GM21526 (cell line): Measurements from ENCODE around the gene SARM1.
"Not testable (repeated sequence)": the region's sequence is repeated elsewhere in the genome, so short reads cannot be mapped to it uniquely, and the experiment has no call there.

Source experiments
- ATAC-seq: cut with Tn5 transposase; IDR thresholded peaks from one replicate; pipeline ENCODE4 v1.9.1; 2021; ENCODE audit warnings: moderate library complexity; ENCODE audit not compliant: unreplicated experiment, low FRiP score

SARM1 gene

GRCh38 chr17:28413804-28414203, 42.3 kb downstream of the SARM1 start:
- no peak for ATAC-seq

DNA sequence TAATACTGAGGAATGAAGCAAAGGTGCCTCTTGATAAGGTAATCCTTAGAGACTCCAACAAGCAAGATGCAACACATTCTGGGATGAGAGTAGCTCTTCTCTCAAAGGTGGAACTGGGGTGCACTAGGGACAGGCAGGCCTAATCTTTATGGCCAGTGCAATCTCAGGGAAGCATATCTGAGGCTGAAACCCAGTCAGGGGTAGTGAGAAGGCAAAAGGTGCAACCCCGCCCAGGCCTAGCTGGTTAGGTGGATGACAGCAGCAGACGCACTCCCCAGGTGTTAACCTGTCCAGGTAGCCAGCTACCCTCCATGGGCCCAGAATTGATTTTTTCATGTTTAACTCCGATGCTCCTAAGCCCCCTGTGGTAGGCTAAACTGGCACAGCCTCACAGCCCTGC, 44.4 kb downstream of the SARM1 start:
- ATAC-seq, result no peak

- ATAC-seq, result no peak
Observed at GRCh38 chr17:28416703-28417311, 45.3 kb downstream of the SARM1 start.

DNA sequence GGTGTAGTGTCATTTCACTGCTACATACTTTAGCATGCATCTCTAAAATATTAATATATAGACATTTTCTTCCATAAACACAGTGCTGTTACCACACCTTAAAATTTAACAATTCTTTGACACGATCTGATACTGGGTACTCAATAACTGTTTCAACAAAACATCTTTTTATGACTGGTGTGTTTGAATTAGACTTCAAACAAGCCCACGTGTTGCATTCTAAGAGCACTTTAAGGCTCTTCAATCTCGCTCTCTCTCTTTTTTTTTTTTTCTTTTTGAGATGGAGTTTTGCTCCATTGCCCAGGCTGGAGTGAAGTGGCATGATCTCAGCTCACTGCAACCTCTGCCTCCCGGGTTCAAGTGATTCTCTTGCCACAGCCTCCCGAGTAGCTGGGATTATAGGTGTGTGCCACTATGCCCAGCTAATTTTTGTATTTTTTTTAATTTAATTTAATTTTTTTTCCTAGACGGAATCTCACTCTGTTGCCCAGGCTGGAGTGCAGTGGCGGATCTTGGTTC, 50.4 kb downstream of the SARM1 start:
- ATAC-seq, result no peak

- ATAC-seq, result no peak
Observed at GRCh38 chr17:28425206-28425605, 53.7 kb downstream of the SARM1 start.

GRCh38 chr17:28426081-28426519, 54.6 kb downstream of the SARM1 start:
- no peak for ATAC-seq

DNA sequence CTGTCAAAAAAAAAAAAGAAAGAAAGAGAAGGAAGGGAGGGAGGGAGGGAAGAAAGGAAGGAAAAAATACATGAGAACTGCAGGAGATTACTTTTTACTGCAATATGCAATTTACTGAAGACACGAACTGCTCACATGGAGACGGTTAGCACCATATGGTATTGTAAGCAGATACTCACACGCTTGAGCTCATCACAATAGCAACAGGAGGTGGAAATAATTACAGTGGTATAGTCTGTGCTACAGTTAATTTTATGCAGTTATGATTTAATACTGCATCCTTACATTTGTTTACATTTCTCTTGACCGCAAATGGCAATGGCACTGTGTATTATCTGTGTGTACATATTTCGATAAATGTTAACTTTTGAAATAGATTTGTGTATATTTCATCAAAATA, 55.9 kb downstream of the SARM1 start:
- ATAC-seq, result no peak

GRCh38 chr17:28427982-28428381, 56.5 kb downstream of the SARM1 start:
- ATAC-seq, result not testable (repeated sequence)

- no peak for ATAC-seq
Observed at GRCh38 chr17:28433721-28434120, 62.2 kb downstream of the SARM1 start.

DNA sequence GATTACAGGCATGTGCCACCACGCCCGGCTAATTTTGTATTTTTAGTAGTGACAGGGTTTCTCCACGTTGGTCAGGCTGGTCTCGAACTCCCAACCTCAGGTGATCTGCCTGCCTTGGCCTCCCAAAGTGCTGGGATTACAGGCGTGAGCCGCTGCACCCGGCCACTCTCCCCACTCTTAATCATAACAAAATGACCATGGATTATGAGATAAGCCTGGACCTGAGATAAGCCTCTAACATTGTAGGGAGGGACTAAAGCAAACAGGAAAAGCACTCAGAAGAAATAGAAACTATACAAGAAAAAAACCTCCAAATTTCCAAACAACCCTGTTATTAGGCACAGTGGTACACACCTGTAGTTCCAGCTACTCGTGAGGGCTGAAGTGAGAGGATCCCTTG, 62.8 kb downstream of the SARM1 start:
- not testable (repeated sequence) for ATAC-seq

GRCh38 chr17:28443901-28444638, 72.6 kb downstream of the SARM1 start:
- ATAC-seq, result no peak

DNA sequence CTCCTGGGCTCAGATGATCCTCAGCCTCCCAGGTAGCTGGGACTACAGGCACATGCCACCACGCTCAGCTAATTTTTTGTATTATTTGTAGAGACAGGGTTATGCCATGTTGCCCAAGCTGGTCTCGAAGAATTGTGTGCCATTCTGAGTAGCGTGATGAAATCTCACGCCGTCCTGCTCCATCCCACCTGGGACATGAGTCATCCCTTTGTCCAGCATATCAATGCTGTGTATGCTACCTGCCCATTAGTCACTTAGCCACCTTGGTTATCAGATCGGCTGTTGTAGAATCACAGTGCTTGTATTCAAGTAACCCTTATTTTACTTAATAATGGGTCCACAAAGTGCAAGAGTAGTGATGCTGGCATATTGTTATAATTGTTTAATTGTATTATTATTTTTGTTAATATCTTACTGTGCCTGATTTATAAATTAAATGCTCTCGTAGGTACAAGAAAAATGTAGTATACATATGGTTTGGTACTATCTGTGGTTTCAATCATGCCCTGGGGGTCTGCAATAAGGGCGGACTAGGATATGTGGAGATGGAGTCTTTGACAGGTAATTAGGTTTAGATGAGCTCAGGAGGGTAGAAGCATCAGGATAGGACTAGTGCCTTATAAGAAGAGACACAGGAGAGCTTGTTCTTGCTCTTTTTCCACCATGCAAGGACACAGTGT, 75.4 kb downstream of the SARM1 start:
- no peak for ATAC-seq

DNA sequence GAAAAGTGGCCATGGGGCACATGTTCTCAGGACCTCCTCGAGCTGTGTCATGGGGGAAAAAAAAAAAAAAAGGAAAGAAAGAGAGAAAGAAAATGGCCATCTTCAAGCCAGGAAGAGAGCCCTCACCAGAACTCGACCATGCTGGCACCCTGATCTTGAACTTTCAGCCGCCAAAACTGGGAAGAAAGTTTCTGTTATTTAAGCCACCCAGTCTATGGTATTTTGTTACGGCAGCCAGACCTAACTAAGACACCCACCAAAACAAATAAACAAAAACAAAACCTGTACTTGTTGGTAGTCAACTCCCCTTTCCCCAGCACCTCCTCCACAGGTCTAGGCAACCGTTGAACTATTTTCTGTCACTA, 75.9 kb downstream of the SARM1 start:
- ATAC-seq, result no peak

DNA sequence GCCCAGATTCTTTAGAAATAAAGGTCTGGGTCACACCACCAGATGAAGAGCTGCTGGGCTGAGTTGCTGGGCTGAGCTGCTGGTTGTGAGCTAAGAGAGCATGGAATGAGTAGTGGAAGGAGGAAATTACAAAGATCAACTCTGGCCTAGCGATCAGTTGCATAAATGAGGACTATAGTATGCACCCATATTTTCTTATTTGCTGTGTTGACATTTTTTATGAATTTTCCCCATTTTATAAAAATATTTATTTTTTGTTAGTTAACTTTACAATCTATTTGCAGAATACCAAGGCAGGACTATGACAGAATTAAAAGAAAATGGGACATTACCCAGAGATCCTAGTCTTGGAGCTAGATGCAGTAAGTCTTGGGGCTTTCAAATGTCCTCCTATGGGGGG, 78.4 kb downstream of the SARM1 start:
- ATAC-seq, result no peak
